H1 (cell line): ENCODE measurements around the gene USPL1.
"Not testable (repeated sequence)": the region's sequence is repeated elsewhere in the genome, so short reads cannot be mapped to it uniquely, and the experiment has no call there.

Source experiments
- CEBPB ChIP-seq: IDR thresholded peaks from 2 replicates; pipeline ENCODE4 v1.6.1; 2012; ENCODE audit warnings: low read depth, low read length
- CREB1 ChIP-seq: IDR thresholded peaks from 2 replicates; pipeline ENCODE4 v1.6.1; 2012; ENCODE audit warnings: inconsistent platforms
- EGR1 ChIP-seq: IDR thresholded peaks from 2 replicates; pipeline ENCODE4 v1.6.1; 2011; ENCODE audit warnings: low read depth, low read length, borderline replicate concordance
- EP300 ChIP-seq, 2 experiments: IDR thresholded peaks; 1 replicate in 1 of 2; 2 replicates in 1 of 2; pipeline ENCODE4 v1.6.1; 2011 to 2012; ENCODE audit warnings: low read depth in 2 of 2, low read length in 2 of 2, mild to moderate bottlenecking in 2 of 2, borderline replicate concordance in 1 of 2, inconsistent platforms in 1 of 2, moderate library complexity in 1 of 2
- JUN ChIP-seq: IDR thresholded peaks from 2 replicates; pipeline ENCODE4 v1.6.1; 2011; ENCODE audit warnings: low read depth, mild to moderate bottlenecking, improper control_type of control experiment, low read length
- JUND ChIP-seq: IDR thresholded peaks from 2 replicates; pipeline ENCODE4 v1.6.1; 2011; ENCODE audit warnings: mild to moderate bottlenecking, improper control_type of control experiment, low read length
- POLR2A ChIP-seq, 2 experiments: IDR thresholded peaks; 1 replicate in 1 of 2; 2 replicates in 1 of 2; pipeline ENCODE4 v1.6.1; 2011; ENCODE audit warnings: low read depth in 2 of 2, low read length in 2 of 2, mild to moderate bottlenecking in 2 of 2; ENCODE audit errors: control extremely low read depth in 1 of 2
- POLR2AphosphoS5 ChIP-seq: IDR thresholded peaks from 2 replicates; pipeline ENCODE4 v1.6.1; 2011; ENCODE audit warnings: low read depth, low read length
- RFX5 ChIP-seq: IDR thresholded peaks from 2 replicates; pipeline ENCODE4 v1.6.1; 2011; ENCODE audit warnings: low read depth, low read length, improper control_type of control experiment, borderline replicate concordance
- SIN3A ChIP-seq, 2 experiments: IDR thresholded peaks in 1 of 2; conservative IDR thresholded peaks in 1 of 2; 2 replicates each; pipeline ENCODE4 v1.6.1; 2011 to 2012; ENCODE audit warnings: low read length in 2 of 2, improper control_type of control experiment in 1 of 2, low read depth in 1 of 2, mild to moderate bottlenecking in 1 of 2
- TEAD4 ChIP-seq: IDR thresholded peaks from 2 replicates; pipeline ENCODE4 v1.6.1; 2012; ENCODE audit warnings: low read depth, low read length, inconsistent platforms, mixed read lengths
- TF ChIP-seq, protein P1 (sequence below), 3 experiments: IDR thresholded peaks; 1 replicate in 2 of 3; 2 replicates in 1 of 3; pipeline versions ENCODE4 v1.5.1 to v1.6.1; 2011; ENCODE audit warnings: low read length in 3 of 3, mild to moderate bottlenecking in 3 of 3, inconsistent platforms in 2 of 3, low read depth in 1 of 3, moderate library complexity in 1 of 3; ENCODE audit not compliant: insufficient read depth in 1 of 3; ENCODE audit errors: control extremely low read depth in 1 of 3

GRCh38 chr13:30607186-30607585 lies 10.5 kb upstream of the USPL1 start:
- not testable (repeated sequence) for TF ChIP-seq POLR2AphosphoS5; SIN3A (conservative IDR thresholded peaks at IDR 0.05 in 1 of 2, IDR thresholded peaks at IDR 0.05 in 1 of 2; ENCODE audit: low read depth in 1 of 2, low read length in 2 of 2); CEBPB; TEAD4; JUN; EGR1; POLR2A (IDR thresholded peaks at IDR 0.05; ENCODE audit: control extremely low read depth in 1 of 2, low read depth in 2 of 2, low read length in 2 of 2); EP300 (IDR thresholded peaks at IDR 0.05; ENCODE audit: borderline replicate concordance in 1 of 2, low read depth in 2 of 2, low read length in 2 of 2); RFX5; CREB1; JUND
- TF ChIP-seq, protein P1, sequence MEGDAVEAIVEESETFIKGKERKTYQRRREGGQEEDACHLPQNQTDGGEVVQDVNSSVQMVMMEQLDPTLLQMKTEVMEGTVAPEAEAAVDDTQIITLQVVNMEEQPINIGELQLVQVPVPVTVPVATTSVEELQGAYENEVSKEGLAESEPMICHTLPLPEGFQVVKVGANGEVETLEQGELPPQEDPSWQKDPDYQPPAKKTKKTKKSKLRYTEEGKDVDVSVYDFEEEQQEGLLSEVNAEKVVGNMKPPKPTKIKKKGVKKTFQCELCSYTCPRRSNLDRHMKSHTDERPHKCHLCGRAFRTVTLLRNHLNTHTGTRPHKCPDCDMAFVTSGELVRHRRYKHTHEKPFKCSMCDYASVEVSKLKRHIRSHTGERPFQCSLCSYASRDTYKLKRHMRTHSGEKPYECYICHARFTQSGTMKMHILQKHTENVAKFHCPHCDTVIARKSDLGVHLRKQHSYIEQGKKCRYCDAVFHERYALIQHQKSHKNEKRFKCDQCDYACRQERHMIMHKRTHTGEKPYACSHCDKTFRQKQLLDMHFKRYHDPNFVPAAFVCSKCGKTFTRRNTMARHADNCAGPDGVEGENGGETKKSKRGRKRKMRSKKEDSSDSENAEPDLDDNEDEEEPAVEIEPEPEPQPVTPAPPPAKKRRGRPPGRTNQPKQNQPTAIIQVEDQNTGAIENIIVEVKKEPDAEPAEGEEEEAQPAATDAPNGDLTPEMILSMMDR (IDR thresholded peaks at IDR 0.05; ENCODE audit: control extremely low read depth in 1 of 3, insufficient read depth in 1 of 3, low read depth in 1 of 3, low read length in 3 of 3): not testable (repeated sequence)
